PFSK-1 (cell line): ENCODE data around the gene CHST2.

Source experiments
- FOXP2 ChIP-seq: optimal IDR thresholded peaks from 2 replicates; pipeline ENCODE3; 2011; ENCODE audit warnings: borderline replicate concordance, control low read depth, inconsistent platforms; ENCODE audit not compliant: insufficient read depth; ENCODE audit errors: extremely low read length, extremely low read depth
- POLR2AphosphoS5 ChIP-seq: IDR thresholded peaks from 2 replicates; pipeline ENCODE4 v1.6.1; 2012; ENCODE audit warnings: low read depth, mild to moderate bottlenecking, control low read depth, low read length, moderate library complexity
- REST ChIP-seq, 2 experiments: IDR thresholded peaks; 2 replicates each; pipeline versions ENCODE4 v1.6.1 to v1.8.0; 2011 to 2012; ENCODE audit warnings: low read depth in 2 of 2, low read length in 2 of 2, control low read depth in 1 of 2, inconsistent platforms in 1 of 2, mild to moderate bottlenecking in 1 of 2, moderate library complexity in 1 of 2; ENCODE audit not compliant: insufficient read depth in 1 of 2
- SIN3A ChIP-seq: IDR thresholded peaks from 2 replicates; pipeline ENCODE4 v1.6.1; 2012; ENCODE audit warnings: mild to moderate bottlenecking, low read length, moderate library complexity, borderline replicate concordance; ENCODE audit not compliant: insufficient read depth
- TAF1 ChIP-seq: IDR thresholded peaks from 2 replicates; pipeline ENCODE4 v1.6.1; 2012; ENCODE audit warnings: low read length, control low read depth, borderline replicate concordance; ENCODE audit not compliant: insufficient read depth

Gene CHST2

GRCh38 chr3:143095813-143096212 is 23.8 kb upstream of the CHST2 start:
- TF ChIP-seq FOXP2 (no peak), POLR2AphosphoS5 (no peak), TAF1 (no peak)

- no peak for TF ChIP-seq SIN3A
- TF ChIP-seq REST (IDR thresholded peaks at IDR 0.05; ENCODE audit: insufficient read depth in 1 of 2, low read depth in 2 of 2, low read length in 2 of 2) = no peak
- TF ChIP-seq POLR2AphosphoS5 = no peak
- no peak for TF ChIP-seq FOXP2
- TF ChIP-seq TAF1 = no peak
Measured at GRCh38 chr3:143098032-143098764, 21.4 kb upstream of the CHST2 start.

- no peak for TF ChIP-seq TAF1
- no peak for TF ChIP-seq FOXP2
- no peak for TF ChIP-seq REST (IDR thresholded peaks at IDR 0.05; ENCODE audit: insufficient read depth in 1 of 2, low read depth in 2 of 2, low read length in 2 of 2)
- no peak for TF ChIP-seq SIN3A
- no peak for TF ChIP-seq POLR2AphosphoS5
Measured at GRCh38 chr3:143099210-143099609, 20.4 kb upstream of the CHST2 start.

- TF ChIP-seq REST (IDR thresholded peaks at IDR 0.05; ENCODE audit: insufficient read depth in 1 of 2, low read depth in 2 of 2, low read length in 2 of 2) (no peak), POLR2AphosphoS5 (no peak), SIN3A (no peak), TAF1 (no peak), FOXP2 (no peak)
Measured at GRCh38 chr3:143099690-143100089, 19.9 kb upstream of the CHST2 start.

- TF ChIP-seq FOXP2 = no peak
- no peak for TF ChIP-seq REST (IDR thresholded peaks at IDR 0.05; ENCODE audit: insufficient read depth in 1 of 2, low read depth in 2 of 2, low read length in 2 of 2)
- TF ChIP-seq POLR2AphosphoS5 = no peak
- no peak for TF ChIP-seq SIN3A
- TF ChIP-seq TAF1 = no peak
Measured at GRCh38 chr3:143100451-143100850, 19.1 kb upstream of the CHST2 start.
